RWPE1 (cell line): ENCODE results near the gene TPPP2.
"Not testable (repeated sequence)": the region's sequence is repeated elsewhere in the genome, so short reads cannot be mapped to it uniquely, and the experiment has no call there.

Experiments used
- CTCF ChIA-PET: fragments of 350-600 bp; sonication (Branson Sonifier 250); formaldehyde crosslinking; extraction: SDS; loops from one replicate; lab custom pipeline; 2021; lab: Yijun Ruan, JAX
- POLR2A ChIA-PET: fragments of 400-600 bp; formaldehyde crosslinking; extraction: SDS; loops from one replicate; lab custom pipeline; 2020; ENCODE audit warnings: antibody characterized with exemption; ENCODE audit not compliant: low non-redundant PET; lab: Yijun Ruan, JAX
- DNase-seq: peaks from one replicate; pipeline ENCODE4 v3.0.0; 2012; ENCODE audit warnings: low spot score
- H3K27ac ChIP-seq: fragments of 450-650 bp; 2 replicates; pipeline ENCODE4 v1.5.1; 2017
- CTCF ChIP-seq: fragments of 450-650 bp; conservative IDR thresholded peaks from 2 replicates; pipeline ENCODE4 v1.5.1; 2017; ENCODE audit warnings: low read depth, mild to moderate bottlenecking

The TPPP2 gene

GRCh38 chr14:21039585-21040369, 9.8 kb downstream of the TPPP2 start:
- ChIA-PET POLR2A (no interaction called here), CTCF (interaction anchor here (0.6 to 4.6 kb wide), 13 partner anchors 9 to 348 kb away, joined by 3 to 83 read pairs (median 4); no protein-coding TSS in a partner anchor)
- no peak overlapping the region for H3K27ac ChIP-seq
- TF ChIP-seq CTCF, result peak; percentile 68
- DNase-seq, result peak; percentile 72

- CTCF ChIA-PET, result interaction anchor here (0.6 to 4.6 kb wide), 10 partner anchors 9 to 349 kb away, joined by 3 to 83 read pairs (median 6); no protein-coding TSS in a partner anchor
- DNase-seq, result no peak
- POLR2A ChIA-PET, result no interaction called here
- TF ChIP-seq CTCF, result no peak
- H3K27ac ChIP-seq, result no peak overlapping the region
Measured at GRCh38 chr14:21040370-21040925, 10.4 kb downstream of the TPPP2 start.

GRCh38 chr14:21040941-21041340, 10.9 kb downstream of the TPPP2 start:
- DNase-seq, POLR2A ChIA-PET: not testable (repeated sequence)
- peak overlapping the region; percentile 56; the same call in 1 of the 2 replicates for H3K27ac ChIP-seq
- CTCF ChIA-PET, result interaction anchor here (0.8 to 4.6 kb wide), 4 partner anchors 21 to 95 kb away, joined by 3 to 83 read pairs (median 11); no protein-coding TSS in a partner anchor

GRCh38 chr14:21041676-21042433, 11.8 kb downstream of the TPPP2 start, which contains the start of gene RNASE7:
TSS of gene RNASE7 (plus strand) at chr14:21042362. CDS start at chr14:21042993, 631 bp downstream.
- no peak for TF ChIP-seq CTCF
- peak; percentile 90 for DNase-seq
- POLR2A ChIA-PET, result interaction anchor here (0.5 to 1.0 kb wide), 4 partner anchors 17 to 422 kb away, joined by 3 read pairs; no protein-coding TSS in a partner anchor
- H3K27ac ChIP-seq, result peak within 1 kb of the TSS; percentile 56
- CTCF ChIA-PET, result interaction anchor here (0.6 to 4.6 kb wide), 3 partner anchors 26 to 71 kb away, joined by 3 to 83 read pairs (median 8); no protein-coding TSS in a partner anchor

GRCh38 chr14:21042918-21043317, 12.9 kb downstream of the TPPP2 start:
- ChIA-PET POLR2A (no interaction called here), CTCF (interaction anchor here (1.1 to 4.6 kb wide), 3 partner anchors 28 to 61 kb away, joined by 4 to 83 read pairs (median 7); no protein-coding TSS in a partner anchor)
- TF ChIP-seq CTCF, result no peak
- no peak overlapping the region; the same call in 1 of the 2 replicates for H3K27ac ChIP-seq
- DNase-seq, result no peak

- ChIA-PET CTCF (interaction anchor here (1.1 to 1.7 kb wide), 3 partner anchors 19 to 61 kb away, joined by 4 to 7 read pairs (median 4); no protein-coding TSS in a partner anchor), POLR2A (interaction anchor here (0.6 kb wide), 1 partner anchor 700 kb away, joined by 5 read pairs; no protein-coding TSS in a partner anchor)
- no peak overlapping the region; the same call in 1 of the 2 replicates for H3K27ac ChIP-seq
- no peak for DNase-seq
- TF ChIP-seq CTCF, result no peak
Measured at GRCh38 chr14:21043387-21043973, 13.5 kb downstream of the TPPP2 start.
